Activated CD4-positive, alpha-beta T cell treated with anti-CD3 and anti-CD28 coated beads, Interleukin-2, amount 50 U/mL, for 4 hours (primary cell): ENCODE results near the gene CHD3.

Experiments
- DNase-seq, 2 experiments: peaks; one replicate each; pipeline ENCODE4 v3.0.0-alpha.2; 2020

Gene CHD3

GRCh38 chr17:7888184-7888920 is at the start of gene CHD3:
CHD3 (plus strand) TSS chr17:7888789; CDS start chr17:7889001, 212 bp downstream.
- DNase-seq = peak; percentile 45 to 50

- DNase-seq = no peak
Observed at GRCh38 chr17:7839190-7839875, 49.3 kb upstream of the CHD3 start.

- DNase-seq = no peak
Observed at GRCh38 chr17:7839876-7840261, 48.7 kb upstream of the CHD3 start.

GRCh38 chr17:7840441-7840840 is 48.1 kb upstream of the CHD3 start:
- no peak for DNase-seq

- DNase-seq = no peak
Observed at GRCh38 chr17:7840875-7841274, 47.7 kb upstream of the CHD3 start.

GRCh38 chr17:7841396-7841914 is 47.1 kb upstream of the CHD3 start:
- DNase-seq = peak; percentile 97 to 98

GRCh38 chr17:7841915-7842379 is 46.6 kb upstream of the CHD3 start:
- peak; percentile 83 to 84 for DNase-seq

GRCh38 chr17:7842380-7843256 is 46.0 kb upstream of the CHD3 start:
- DNase-seq = peak; percentile 98 to 99

- DNase-seq = no peak
Observed at GRCh38 chr17:7843257-7843535, 45.4 kb upstream of the CHD3 start.

GRCh38 chr17:7843536-7844291 is 44.9 kb upstream of the CHD3 start:
- DNase-seq = peak; percentile 91 to 93

- DNase-seq = peak; percentile 67 to 73
Observed at GRCh38 chr17:7844292-7845154, 44.1 kb upstream of the CHD3 start.

GRCh38 chr17:7845359-7846062 is 43.1 kb upstream of the CHD3 start:
- peak in 1 of 2 experiments; percentile 12 for DNase-seq

GRCh38 chr17:7846063-7846735 is 42.4 kb upstream of the CHD3 start:
- peak in 1 of 2 experiments; percentile 11 for DNase-seq

- DNase-seq = peak; percentile 22 to 34
Observed at GRCh38 chr17:7846765-7847661, 41.6 kb upstream of the CHD3 start.

- no peak for DNase-seq
Observed at GRCh38 chr17:7848131-7848579, 40.4 kb upstream of the CHD3 start.

GRCh38 chr17:7848739-7849129 is 39.9 kb upstream of the CHD3 start:
- DNase-seq = no peak

GRCh38 chr17:7849130-7849750 is 39.3 kb upstream of the CHD3 start:
- no peak for DNase-seq

- no peak for DNase-seq
Observed at GRCh38 chr17:7849751-7850504, 38.7 kb upstream of the CHD3 start.
